ENCODE results near the gene ZNF786.
"Not testable (repeated sequence)": the region's sequence is repeated elsewhere in the genome, so short reads cannot be mapped to it uniquely, and the experiment has no call there.

Gene ZNF786, protein sequence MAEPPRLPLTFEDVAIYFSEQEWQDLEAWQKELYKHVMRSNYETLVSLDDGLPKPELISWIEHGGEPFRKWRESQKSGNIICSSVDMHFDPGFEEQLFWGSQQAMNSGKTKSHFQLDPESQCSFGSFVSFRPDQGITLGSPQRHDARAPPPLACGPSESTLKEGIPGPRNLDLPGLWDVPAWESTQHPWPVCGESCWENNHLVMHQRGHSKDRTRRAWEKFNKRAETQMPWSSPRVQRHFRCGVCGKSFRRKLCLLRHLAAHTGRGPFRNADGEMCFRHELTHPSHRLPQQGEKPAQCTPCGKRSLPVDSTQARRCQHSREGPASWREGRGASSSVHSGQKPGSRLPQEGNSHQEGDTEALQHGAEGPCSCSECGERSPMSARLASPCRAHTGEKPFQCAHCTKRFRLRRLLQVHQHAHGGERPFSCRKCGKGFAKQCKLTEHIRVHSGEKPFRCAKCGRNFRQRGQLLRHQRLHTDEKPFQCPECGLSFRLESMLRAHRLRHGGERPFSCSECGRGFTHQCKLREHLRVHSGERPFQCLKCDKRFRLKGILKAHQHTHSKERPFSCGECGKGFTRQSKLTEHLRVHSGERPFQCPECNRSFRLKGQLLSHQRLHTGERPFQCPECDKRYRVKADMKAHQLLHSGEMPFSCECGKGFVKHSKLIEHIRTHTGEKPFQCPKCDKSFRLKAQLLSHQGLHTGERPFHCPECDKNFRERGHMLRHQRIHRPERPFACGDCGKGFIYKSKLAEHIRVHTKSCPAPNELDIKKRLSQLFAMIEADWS

GRCh38 chr7:149090397-149091195 lies at the start of gene ZNF786:
TSS of gene ZNF786 (minus strand) at chr7:149090718. CDS start at chr7:149090640, 78 bp downstream.
- peak; percentile 92 for DNase-seq (ENCODE audit: low spot score)

DNA sequence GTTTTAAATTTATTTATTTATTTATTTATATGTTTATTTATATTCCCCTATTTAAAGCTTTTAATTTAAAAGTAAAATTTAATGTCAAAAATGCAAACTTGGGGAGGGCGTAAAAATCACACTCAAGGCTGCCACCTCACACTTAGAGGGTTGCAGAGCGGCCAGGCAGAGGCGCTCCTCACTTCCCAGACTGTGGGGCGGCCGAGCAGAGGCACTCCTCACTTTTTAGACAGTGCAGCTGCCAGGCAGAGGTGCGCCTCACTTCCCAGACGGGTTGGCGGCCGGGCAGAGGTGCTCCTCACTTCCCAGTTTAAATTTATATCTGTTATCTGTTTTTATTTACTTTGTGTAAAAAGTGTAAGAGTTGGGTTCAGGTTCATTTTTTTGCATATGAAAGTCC lies 45.6 kb upstream of the ZNF786 start:
- no peak for DNase-seq (ENCODE audit: low spot score)

DNA sequence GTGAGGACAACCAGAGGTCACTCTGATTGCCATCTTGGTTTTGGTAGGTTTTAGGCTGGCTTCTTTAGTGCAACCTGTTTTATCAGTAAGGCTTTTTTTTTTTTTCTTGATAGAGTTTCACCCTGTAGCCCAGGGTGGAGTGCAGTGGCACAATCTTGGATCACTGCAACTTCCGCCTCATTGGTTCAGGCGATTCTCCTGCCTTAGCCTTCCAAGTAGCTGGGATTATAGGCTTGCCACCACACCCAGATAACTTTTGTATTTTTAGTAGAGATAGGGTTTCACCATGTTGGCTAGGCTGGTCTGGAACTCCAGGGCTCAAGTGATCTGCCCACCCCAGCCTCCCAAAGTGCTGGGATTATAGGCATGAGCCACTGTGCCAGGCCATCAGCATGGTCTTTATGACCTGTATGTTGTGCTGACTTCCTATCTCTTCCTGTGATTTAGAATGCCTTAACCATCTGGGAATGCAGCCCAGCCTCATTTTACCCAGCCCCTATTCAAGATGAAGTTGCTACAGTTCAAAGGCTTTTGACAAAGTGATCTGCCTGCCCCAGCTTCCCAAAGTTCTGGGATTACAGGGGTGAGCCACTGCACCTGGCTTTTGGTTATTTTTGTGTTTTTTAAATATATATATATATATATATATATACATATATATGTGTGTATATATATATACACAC lies 42.7 kb upstream of the ZNF786 start:
- no peak for DNase-seq (ENCODE audit: low spot score)

DNA sequence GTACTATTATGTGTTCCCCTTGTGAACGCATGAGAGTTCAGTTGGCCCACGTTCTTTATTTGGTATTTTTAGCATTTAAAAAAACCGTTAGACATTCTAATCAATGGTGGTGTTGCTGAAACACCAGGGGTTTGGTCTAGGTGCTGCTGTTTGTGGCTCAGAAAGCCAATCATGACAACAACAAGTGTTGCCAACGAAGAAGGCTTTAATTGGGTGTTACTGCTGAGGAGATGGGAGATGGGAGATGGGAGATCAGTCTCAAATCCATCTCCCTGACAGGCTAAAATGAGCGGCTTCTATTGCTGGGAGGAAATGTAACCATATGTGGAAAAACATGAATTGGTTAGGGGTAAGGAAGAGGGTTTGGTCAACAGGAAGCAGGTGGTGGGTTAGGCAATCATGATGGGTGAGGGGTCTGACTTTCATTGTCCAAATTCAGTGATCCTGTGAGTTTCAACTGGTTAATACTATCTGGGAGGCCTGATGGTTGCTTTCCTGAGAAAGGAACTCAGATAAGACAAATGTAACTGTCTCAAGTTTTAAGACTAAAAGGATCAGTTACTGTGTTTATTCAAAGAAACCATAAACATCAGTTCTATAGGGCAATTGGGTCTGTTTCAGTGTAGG lies 40.2 kb upstream of the ZNF786 start:
- no peak for DNase-seq (ENCODE audit: low spot score)

GRCh38 chr7:149126662-149127266 lies 36.2 kb upstream of the ZNF786 start:
- peak; percentile 52 for DNase-seq (ENCODE audit: low spot score)

DNA sequence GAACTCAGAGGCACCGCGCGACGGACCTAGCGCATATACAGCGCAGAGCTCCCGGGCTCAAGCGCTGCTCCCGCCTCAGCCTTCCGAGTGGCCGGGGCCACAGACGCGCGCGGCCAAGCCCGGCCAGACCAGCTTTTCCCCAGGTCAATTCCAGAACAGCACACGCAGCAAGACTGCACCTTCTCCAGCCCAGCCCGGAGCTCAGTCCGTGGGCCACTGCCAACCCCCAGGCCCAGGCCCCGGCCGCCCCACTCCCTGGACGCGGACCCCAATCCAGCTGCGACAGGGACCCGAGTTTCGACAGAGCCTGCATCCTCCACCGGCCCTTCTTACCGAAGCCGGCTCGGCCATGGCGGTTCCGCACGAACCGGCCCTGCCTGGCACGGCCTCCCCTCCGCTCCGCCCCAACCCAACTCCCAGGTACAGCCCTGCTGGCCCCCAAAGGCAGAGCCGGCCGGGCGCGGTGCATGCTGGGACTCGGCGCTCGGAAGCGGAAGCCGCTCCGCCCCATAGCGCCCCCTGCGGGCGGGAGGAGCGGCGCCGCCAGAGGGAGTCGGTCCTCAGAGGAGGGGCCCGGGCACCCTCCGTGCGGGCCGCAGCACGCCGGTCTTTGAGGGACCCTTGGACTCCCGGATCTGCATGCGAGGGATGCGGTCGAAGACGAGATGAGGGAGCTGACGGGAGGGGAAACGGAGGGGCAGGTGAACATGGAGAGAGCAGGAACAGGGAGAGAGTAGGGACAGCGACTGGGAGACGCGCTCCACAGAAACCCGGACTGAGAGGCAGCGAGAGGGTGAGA lies 35.5 kb upstream of the ZNF786 start, which contains the start of gene ZNF425:
Gene ZNF425 (minus strand): TSS at position 462 of the 799 bp plus-strand sequence. CDS start 111 bp downstream, at position 351.
- DNase-seq (ENCODE audit: low spot score) = peak; percentile 88

DNA sequence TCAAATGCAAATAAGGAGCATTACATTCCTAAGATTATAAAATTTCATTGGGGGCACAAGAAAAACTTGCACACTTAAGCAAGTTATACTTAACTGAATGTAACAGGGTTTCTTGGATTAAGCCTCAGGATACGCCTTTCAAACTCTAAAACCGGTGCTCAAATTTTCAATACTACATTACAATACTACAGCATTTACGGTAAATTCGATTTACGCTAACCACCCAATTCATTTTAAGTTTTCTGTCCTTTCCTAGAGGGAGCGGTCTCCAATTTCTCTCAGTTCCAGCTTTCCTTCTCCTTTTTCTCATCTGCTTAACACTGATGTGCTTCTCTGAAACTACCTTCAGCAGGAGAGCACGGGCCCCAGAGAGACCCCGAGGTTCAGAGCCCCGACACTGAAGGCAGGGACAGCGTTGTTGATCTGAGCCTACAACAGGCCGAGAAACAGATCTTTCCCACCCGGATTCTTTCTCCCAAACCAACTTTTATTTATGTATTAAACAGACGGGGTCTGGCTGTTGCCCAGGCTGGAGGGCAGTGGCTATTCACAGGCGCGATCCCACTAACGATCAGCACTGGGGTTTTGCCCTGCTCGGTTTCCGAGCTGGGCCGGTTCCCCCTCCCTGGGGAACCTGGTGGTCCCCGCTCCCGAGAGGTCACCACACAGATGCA lies 34.8 kb upstream of the ZNF786 start:
- peak; percentile 32 for DNase-seq (ENCODE audit: low spot score)

GRCh38 chr7:149109969-149110368 lies 19.5 kb upstream of the ZNF786 start:
- no peak for DNase-seq (ENCODE audit: low spot score)

GRCh38 chr7:149104749-149105148 lies 14.2 kb upstream of the ZNF786 start:
- DNase-seq (ENCODE audit: low spot score) = no peak

GRCh38 chr7:149104214-149104613 lies 13.7 kb upstream of the ZNF786 start:
- DNase-seq (ENCODE audit: low spot score) = no peak

- DNase-seq (ENCODE audit: low spot score) = no peak
Measured at GRCh38 chr7:149103424-149103823, 12.9 kb upstream of the ZNF786 start.

DNA sequence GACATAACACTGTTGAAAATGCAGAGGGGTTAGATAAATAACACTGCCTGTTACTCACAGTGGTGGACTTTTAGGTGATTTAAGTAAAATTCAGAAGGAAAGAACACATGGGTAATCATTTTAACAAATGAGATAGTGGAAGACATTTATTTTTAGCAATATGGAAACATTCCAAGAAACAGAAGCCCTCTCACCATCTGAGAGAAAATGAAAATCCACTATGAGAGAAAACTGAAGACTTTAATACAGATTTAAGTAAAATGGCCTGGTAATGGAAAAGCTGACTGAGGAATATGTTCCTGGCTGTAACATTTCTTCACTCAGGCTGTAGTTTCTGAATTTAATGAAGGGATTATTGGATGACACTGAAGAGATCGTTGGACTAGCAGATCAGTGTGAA lies 12.1 kb upstream of the ZNF786 start:
- DNase-seq (ENCODE audit: low spot score) = no peak

- no peak for DNase-seq (ENCODE audit: low spot score)
Measured at GRCh38 chr7:149100821-149101220, 10.3 kb upstream of the ZNF786 start.

- no peak for DNase-seq (ENCODE audit: low spot score)
Measured at GRCh38 chr7:149099058-149099457, 8.5 kb upstream of the ZNF786 start.

GRCh38 chr7:149097088-149097487 lies 6.6 kb upstream of the ZNF786 start:
- no peak for DNase-seq (ENCODE audit: low spot score)

GRCh38 chr7:149093228-149093627 lies 2.7 kb upstream of the ZNF786 start:
- DNase-seq (ENCODE audit: low spot score) = no peak

DNA sequence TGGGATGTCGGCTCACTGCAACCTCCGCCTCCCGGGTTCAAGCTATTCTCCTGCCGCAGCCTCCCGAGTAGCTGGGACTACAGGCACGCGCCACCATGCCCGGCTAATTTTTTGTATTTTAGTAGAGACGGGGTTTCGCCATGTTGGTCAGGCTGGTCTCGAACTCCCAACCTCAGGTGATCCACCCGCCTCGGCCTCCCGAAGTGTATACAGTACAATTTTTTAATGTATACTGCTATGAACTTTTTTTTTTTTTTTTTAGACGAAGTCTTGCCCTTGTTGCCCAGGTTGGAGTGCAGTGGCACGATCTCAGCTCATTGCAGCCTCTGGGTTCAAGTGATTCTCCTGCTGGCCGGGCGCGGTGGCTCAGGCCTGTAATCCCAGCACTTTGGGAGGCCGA lies 1.7 kb upstream of the ZNF786 start:
- DNase-seq (ENCODE audit: low spot score) = not testable (repeated sequence)

GRCh38 chr7:149087376-149087775 lies 3.1 kb downstream of the ZNF786 start:
- DNase-seq (ENCODE audit: low spot score) = no peak

GRCh38 chr7:149085866-149086265 lies 4.7 kb downstream of the ZNF786 start:
- no peak for DNase-seq (ENCODE audit: low spot score)
